GM23248 (cell line): ENCODE data around the gene INTS14.

Experiments used
- EZH2 ChIP-seq: fragments of 200-600 bp; sonication (generic); IDR thresholded peaks from 2 replicates; pipeline ENCODE4 v1.6.1; 2018; ENCODE audit warnings: antibody characterized with exemption, mild to moderate bottlenecking; ENCODE audit not compliant: insufficient read depth, poor library complexity, severe bottlenecking
- EZH2phosphoT487 ChIP-seq: fragments of 200-600 bp; sonication (generic); IDR thresholded peaks from 2 replicates; pipeline ENCODE4 v1.6.1; 2018; ENCODE audit warnings: antibody characterized with exemption, moderate library complexity, mild to moderate bottlenecking, low read depth; ENCODE audit not compliant: insufficient read depth

GRCh38 chr15:65561934-65562333, 49.0 kb downstream of the INTS14 start:
- TF ChIP-seq EZH2 = no peak
- no peak for TF ChIP-seq EZH2phosphoT487
